GM18508 (cell line): Measurements from ENCODE around the gene ABCC1.

ENCODE experiments used
- ATAC-seq: cut with Tn5 transposase; IDR thresholded peaks from one replicate; pipeline ENCODE4 v1.9.1; 2021; ENCODE audit warnings: moderate number of reproducible peaks; ENCODE audit not compliant: insufficient read depth, unreplicated experiment

ABCC1 gene

GRCh38 chr16:16037970-16038369 lies 88.6 kb downstream of the ABCC1 start:
- ATAC-seq = no peak

DNA sequence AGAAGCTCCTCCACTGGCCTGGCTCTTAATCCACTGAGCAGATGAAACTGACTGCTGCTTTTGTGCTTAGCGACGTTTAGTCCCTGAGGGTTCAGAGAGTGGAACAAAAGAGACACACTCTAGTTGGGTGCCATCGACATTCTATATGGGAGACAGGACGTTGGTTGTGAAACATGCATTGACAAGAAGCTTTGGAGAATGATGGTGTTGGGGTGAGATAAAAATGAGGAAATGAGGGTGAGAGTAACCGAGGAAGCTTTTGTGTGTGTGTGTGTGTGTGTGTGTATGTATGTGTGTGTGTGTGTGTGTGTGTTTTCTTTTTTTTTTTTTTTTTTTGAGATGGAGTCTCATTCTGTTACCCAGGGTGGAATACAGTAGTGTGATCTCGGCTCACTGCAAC lies 89.5 kb downstream of the ABCC1 start:
- no peak for ATAC-seq

DNA sequence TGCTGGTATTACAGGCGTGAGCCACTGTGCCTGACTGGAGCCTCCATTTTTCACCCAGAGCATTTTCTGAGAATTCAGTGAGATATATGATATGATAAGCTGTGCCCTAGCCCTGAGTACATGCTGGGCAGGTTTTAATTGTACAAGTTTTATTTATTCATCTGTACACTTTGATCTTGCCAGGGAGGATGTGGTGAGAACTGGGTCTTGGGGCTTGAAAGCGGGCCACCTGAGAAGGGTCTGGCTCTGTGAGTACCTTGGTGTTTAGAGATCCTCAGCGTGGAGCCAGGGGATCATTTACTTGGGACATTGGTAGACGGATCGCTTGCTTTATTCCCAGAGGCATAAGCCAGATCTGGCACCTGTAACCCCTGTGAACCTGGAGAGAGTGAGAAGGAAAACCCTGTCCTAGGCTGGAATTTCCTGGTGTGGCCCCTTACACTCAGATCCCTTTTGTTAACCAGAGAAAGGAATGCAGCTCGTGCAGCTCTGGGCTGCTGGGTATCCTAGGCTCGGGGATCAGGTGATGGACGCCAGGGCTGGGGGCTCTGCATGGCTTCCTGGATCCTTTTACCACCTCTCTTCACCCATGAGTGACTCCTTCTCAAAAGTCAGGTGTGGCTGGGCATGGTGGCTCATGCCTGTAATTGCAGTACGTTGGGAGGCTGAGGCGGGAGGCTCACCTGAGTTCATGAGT lies 91.9 kb downstream of the ABCC1 start:
- no peak for ATAC-seq

- ATAC-seq = no peak
Observed at GRCh38 chr16:16042076-16042475, 92.7 kb downstream of the ABCC1 start.

GRCh38 chr16:16045296-16045695 lies 95.9 kb downstream of the ABCC1 start:
- no peak for ATAC-seq

DNA sequence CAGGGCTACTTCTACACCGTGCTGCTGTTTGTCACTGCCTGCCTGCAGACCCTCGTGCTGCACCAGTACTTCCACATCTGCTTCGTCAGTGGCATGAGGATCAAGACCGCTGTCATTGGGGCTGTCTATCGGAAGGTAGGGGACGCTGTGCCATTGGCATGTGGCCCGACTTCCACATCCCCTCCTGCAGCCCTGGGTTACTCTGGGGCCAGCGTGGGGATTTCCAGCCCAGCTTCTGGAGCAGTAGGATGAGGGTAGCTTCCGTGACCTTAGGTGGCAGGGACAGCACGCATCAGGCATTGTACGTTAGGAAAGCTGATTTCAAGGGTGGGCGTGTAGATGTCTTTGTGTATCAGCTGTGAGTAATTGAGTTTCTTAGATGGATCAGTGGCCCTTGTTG lies 96.5 kb downstream of the ABCC1 start:
- ATAC-seq = no peak

GRCh38 chr16:16047761-16048160 lies 98.3 kb downstream of the ABCC1 start:
- no peak for ATAC-seq

DNA sequence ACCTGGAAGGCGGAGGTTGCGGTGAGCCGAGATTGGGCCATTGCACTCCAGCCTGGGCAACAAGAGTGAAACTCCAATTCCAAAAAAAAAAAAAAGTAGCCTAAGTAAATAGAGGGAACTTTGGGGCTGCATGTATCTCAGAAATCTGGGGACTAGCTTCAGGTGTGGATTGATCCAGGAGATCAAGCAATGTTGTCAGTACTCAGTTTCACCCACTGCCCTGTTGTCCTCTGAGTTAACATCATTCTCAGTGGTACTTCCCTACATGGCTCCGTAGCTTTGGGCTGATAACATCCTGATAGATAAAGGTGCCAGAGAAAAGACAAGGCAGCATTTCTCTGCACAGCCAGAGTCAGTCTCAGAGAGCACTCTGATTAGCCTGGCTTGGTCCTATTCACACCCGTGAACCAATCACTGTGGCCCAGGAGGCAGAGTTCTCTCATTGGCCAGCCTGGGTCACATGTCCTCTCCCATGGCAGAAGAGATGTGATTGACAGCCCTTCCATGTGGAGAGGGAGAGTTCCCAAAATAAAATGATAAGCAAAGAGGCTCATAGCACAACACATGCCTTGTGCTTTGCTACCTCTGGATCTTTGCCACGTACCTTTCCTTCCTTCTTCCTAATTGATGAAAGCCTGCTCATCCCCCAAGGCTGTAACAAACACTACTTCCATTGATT lies 99.6 kb downstream of the ABCC1 start:
- ATAC-seq = no peak

DNA sequence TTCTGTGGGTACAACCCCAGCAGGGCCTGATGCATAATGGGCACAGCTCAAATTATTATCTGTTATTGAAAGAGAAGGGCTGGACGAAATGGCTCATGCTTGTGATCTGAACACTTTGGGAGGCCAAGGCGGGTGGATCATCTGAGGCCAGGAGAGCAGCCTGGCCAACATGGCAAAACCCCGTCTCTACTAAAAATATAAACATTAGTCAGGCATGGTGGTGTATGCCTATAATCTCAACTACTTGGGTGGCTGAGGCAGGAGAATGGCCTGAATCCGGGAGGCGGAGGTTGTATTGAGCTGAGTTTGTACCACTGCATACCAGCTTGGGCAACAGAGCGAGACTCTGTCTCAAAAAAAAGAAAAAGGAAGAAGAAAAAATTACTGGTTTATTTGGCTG lies 100.7 kb downstream of the ABCC1 start:
- ATAC-seq = no peak

- no peak for ATAC-seq
Observed at GRCh38 chr16:16051132-16051531, 101.7 kb downstream of the ABCC1 start.

DNA sequence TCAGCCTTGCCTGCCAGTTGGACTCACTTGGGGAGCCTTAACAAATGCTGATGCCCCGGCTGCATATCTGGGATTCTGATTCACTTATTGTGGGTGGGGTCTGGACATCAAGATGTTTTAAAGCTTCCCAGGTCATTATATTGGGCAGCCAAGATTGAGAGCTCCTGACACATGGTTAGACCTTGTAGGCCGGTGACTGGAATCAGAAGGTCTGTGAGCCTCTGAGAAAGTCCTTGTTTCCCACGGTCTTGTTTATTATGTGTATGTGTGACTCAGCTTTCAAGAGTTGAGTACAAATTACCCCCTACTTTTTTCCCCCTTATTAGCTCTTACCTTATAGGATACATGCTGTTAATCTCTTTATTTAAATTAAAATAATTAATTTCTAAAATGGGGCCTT lies 103.5 kb downstream of the ABCC1 start:
- ATAC-seq = no peak

GRCh38 chr16:16057102-16057501 lies 107.7 kb downstream of the ABCC1 start:
- no peak for ATAC-seq

DNA sequence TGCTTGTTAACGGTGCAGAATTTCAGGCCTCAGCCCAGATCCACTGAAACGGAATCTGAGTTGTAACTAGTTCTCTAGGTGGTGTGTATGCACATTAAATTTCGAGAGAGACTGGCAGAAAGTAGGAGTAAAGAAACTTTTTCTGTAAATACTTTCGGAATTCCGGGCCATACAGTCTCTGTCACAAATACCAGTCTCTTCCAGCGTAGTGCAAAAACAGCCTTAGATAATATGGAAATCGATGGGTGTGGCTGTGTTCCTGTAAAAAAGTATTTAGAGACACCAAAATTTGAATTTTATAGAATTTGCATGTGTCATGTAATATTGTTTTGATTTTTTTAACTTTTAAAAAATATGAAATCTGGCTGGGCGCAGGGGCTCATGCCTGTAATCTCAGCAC lies 109.7 kb downstream of the ABCC1 start:
- no peak for ATAC-seq

GRCh38 chr16:16059895-16060590 lies 110.6 kb downstream of the ABCC1 start:
- no peak for ATAC-seq

GRCh38 chr16:16062023-16062937 lies 112.9 kb downstream of the ABCC1 start:
- no peak for ATAC-seq

DNA sequence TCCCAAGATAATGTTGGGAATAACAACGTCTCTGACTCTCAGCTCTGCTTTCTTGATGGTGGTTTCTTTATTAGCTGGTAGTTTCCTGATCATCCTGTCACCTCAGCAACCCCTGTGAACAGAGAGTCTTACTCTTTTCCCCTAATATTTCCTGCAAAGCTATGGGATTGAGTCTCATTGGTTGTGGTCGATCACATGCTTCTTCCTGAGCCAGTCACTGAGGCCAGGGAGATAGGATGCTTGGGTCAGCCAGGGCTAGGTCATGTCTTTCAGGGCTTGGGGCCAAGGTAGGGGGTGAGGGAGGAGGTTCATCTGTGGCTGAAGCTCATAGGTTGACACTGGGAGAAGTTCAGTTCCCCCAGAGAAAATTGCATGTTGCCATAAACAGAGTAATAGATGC lies 114.3 kb downstream of the ABCC1 start:
- no peak for ATAC-seq

GRCh38 chr16:16064874-16065384 lies 115.5 kb downstream of the ABCC1 start:
- no peak for ATAC-seq

DNA sequence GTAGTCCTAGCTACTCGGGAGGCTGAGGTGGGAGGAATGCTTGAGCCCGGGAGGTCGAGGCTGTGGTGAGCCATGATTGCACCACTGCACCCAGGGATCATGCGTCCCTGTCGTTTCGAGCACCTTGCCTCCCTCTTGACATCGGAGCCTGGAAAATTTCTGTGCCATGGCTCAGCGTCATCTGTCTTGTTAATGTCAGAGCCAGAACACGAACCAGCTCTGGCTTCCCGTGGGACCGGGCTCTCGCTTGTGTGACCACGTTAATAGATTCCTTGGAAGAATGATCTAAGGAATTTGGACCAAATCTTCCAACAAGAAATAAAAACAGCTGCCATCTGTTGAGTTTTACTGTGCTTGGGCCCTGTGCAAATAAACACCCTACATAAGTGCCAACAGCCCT lies 117.7 kb downstream of the ABCC1 start:
- ATAC-seq = no peak

DNA sequence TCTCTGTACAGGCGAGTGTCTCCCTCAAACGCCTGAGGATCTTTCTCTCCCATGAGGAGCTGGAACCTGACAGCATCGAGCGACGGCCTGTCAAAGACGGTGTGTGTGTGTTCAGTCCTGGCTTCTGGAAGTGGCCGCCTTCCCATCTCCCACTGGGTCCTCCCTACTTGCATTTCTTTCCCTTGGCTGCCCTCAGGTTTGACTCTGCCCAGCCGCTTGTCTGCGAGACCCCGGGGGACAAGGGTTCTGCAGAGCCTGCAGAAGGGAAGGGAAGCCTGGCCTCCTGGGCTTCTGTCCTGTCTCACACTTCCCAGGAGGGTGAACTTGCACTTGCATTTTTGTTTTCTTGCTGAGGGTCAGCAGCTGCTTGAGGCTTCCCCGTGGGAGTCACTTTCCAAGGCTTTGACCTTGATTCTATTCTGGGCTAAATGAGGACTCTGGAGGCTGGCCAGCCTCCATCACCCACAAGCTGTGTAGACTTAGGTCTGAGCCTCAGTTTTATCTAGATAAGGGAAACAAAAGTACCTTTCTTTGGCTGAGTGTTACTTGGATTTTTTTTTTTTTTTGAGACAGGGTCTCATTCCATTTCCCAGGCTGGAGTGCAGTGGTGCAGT lies 122.3 kb downstream of the ABCC1 start:
- ATAC-seq = no peak

DNA sequence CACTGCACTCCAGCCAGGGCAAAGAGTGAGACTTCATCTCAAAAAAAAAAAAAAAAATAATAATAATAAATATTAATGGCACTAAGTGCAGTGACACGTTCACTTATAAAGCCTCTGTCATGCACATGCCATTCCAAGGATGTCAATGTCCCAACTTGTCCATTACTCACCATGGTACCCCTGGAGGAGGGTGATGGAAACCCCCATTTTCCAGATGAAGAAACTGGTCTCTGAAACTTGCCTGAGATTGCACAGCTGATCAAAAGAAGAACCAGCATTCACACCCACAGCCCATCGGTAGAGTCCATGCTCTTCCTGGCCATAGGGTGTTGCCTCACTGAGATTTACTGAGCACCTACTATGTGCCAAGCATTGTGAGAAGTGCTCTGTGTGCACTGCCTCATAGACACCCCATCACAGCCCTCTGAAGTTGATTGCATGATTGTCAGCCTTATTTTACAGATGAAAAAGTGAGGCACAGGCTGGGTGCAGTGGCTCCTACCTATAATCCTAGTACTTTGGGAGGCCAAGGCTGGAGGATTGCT lies 123.7 kb downstream of the ABCC1 start:
- ATAC-seq = no peak
